IMR-90 (cell line): Measurements from ENCODE around the gene FBXW8.

ENCODE experiments used
- CEBPB ChIP-seq: IDR thresholded peaks from 2 replicates; pipeline ENCODE4 v1.6.1; 2012; ENCODE audit warnings: low read depth, low read length, improper control_type of control experiment
- CTCF ChIP-seq: conservative IDR thresholded peaks from 2 replicates; pipeline ENCODE4 v1.5.1; 2012; ENCODE audit warnings: mild to moderate bottlenecking, low read depth, low read length, improper control_type of control experiment
- ELK1 ChIP-seq: fragments of 150-350 bp; IDR thresholded peaks from 2 replicates; pipeline ENCODE4 v1.6.1; 2016; ENCODE audit warnings: low read depth, mild to moderate bottlenecking, low read length, moderate library complexity, borderline replicate concordance
- POLR2A ChIP-seq: IDR thresholded peaks from 2 replicates; pipeline ENCODE4 v1.6.1; 2012; ENCODE audit warnings: mild to moderate bottlenecking, low read depth, low read length
- RFX5 ChIP-seq: IDR thresholded peaks from 2 replicates; pipeline ENCODE4 v1.8.0; 2012; ENCODE audit warnings: low read depth, mild to moderate bottlenecking, low read length, moderate library complexity

- TF ChIP-seq ELK1 = no peak
- TF ChIP-seq POLR2A = no peak
- TF ChIP-seq CTCF = no peak
- TF ChIP-seq CEBPB = no peak
- no peak for TF ChIP-seq RFX5
These were observed 150.9 kb downstream of the FBXW8 start for GRCh38 chr12:117061555-117062079.
